ACC112 (cell line): ENCODE results near the gene ANKRD11.
"Not testable (repeated sequence)": the region's sequence is repeated elsewhere in the genome, so short reads cannot be mapped to it uniquely, and the experiment has no call there.

Experiments
- H2AFZ ChIP-seq: fragments of 200-600 bp; sonication (generic); one replicate; pipeline ENCODE4 v1.6.0; 2017; ENCODE audit warnings: antibody characterized with exemption, low read length; ENCODE audit not compliant: unreplicated experiment
- H3K27ac ChIP-seq: fragments of 200-600 bp; sonication (generic); 2 replicates; pipeline ENCODE4 v1.5.1; 2014; ENCODE audit warnings: low read depth, mild to moderate bottlenecking, antibody characterized with exemption, low read length, moderate library complexity
- H3K27me3 ChIP-seq: fragments of 200-600 bp; sonication (generic); 2 replicates; pipeline ENCODE4 v1.6.1; 2014; ENCODE audit warnings: mild to moderate bottlenecking, antibody characterized with exemption, low read length, moderate library complexity, mixed read lengths; ENCODE audit not compliant: insufficient read depth
- H3K36me3 ChIP-seq: fragments of 200-600 bp; sonication (generic); 2 replicates; pipeline ENCODE4 v1.6.1; 2016; ENCODE audit warnings: mild to moderate bottlenecking, antibody characterized with exemption, low read length, moderate library complexity, mixed read lengths; ENCODE audit not compliant: insufficient read depth
- H3K4me1 ChIP-seq: fragments of 200-600 bp; sonication (generic); one replicate; pipeline ENCODE4 v1.6.1; 2016; ENCODE audit warnings: low read length, mixed read lengths; ENCODE audit not compliant: insufficient read depth, unreplicated experiment, control insufficient read depth
- H3K4me3 ChIP-seq: fragments of 200-600 bp; sonication (generic); 2 replicates; pipeline ENCODE4 v1.5.1; 2014; ENCODE audit warnings: mild to moderate bottlenecking, low read depth, low read length
- H3K79me2 ChIP-seq: fragments of 200-600 bp; sonication (generic); one replicate; pipeline ENCODE4 v1.6.0; 2016; ENCODE audit warnings: low read length; ENCODE audit not compliant: control insufficient read depth, unreplicated experiment, insufficient read depth

Gene ANKRD11

GRCh38 chr16:89442990-89443726 lies 47.2 kb downstream of the ANKRD11 start:
- peaks cover 36% of the 10 kb centered on the region for H3K4me1 ChIP-seq
- no peaks in the 10 kb centered on the region for H3K36me3 ChIP-seq
- peak overlapping the region; percentile 92 for H3K27ac ChIP-seq
- H3K27me3 ChIP-seq, result no peaks in the 10 kb centered on the region
- H2AFZ ChIP-seq, result no peak overlapping the region
- H3K79me2 ChIP-seq, result peaks cover 96% of the 10 kb centered on the region
- H3K4me3 ChIP-seq, result peak overlapping the region; percentile 57; the same call in 1 of the 2 replicates

DNA sequence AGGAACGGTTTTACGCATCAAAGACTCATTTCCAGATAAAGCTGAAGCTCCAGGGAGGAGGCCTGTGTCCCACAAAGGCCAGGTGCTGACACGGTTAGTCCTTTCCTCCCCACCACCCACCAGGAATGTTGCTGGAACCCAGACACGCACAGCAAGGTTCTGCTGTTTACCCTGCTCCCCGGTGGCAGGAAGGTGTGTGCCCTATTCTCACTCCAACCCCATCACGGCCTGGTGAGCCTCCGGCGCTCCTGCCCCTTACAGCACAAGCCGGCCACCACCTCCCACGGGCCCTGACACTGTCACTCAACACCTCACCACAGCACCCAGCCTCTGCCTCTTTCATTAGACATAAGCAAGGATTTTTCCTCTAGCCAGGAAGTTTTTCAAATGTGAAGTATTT lies 47.8 kb downstream of the ANKRD11 start:
- peaks cover 36% of the 10 kb centered on the region for H3K4me1 ChIP-seq
- peak overlapping the region; percentile 57 for H3K4me3 ChIP-seq

DNA sequence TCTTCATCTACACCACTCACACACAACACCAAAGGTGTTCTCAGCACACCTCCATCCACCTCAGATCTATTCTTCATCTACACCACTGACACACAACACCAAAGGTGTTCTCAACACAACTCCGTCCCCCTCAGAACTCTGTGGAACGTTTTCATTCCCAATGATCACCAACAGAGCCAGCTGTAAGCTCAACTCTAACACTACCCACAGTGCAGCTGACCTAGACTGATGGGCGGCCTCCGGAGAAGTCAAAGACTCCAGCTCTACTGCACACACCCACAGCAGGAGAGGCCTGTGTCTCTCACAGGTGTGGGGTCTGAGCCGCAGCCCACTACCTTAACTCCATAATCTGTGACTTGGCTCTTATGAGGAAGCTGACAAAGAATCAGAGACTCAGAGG lies 50.7 kb downstream of the ANKRD11 start:
- H3K27me3 ChIP-seq, result no peaks in the 10 kb centered on the region
- no peak overlapping the region for H3K27ac ChIP-seq
- H2AFZ ChIP-seq, result no peak overlapping the region
- H3K36me3 ChIP-seq, result peaks cover 21% of the 10 kb centered on the region; the same call in 1 of the 2 replicates
- H3K4me1 ChIP-seq, result peaks cover 28% of the 10 kb centered on the region
- H3K79me2 ChIP-seq, result peaks cover 97% of the 10 kb centered on the region
- H3K4me3 ChIP-seq, result no peak overlapping the region

More for the DNA sequence above, 47.8 kb downstream of the ANKRD11 start:
- H3K79me2 ChIP-seq, result peaks cover 96% of the 10 kb centered on the region
- H3K27me3 ChIP-seq, result no peaks in the 10 kb centered on the region
- H3K36me3 ChIP-seq, result no peaks in the 10 kb centered on the region
- H3K27ac ChIP-seq, result peak overlapping the region; percentile 92
- H2AFZ ChIP-seq, result no peak overlapping the region

GRCh38 chr16:89437991-89438390 lies 52.4 kb downstream of the ANKRD11 start:
- Histone ChIP-seq H3K4me3 (no peak overlapping the region), H3K27ac (no peak overlapping the region), H3K36me3 (peaks cover 25% of the 10 kb centered on the region; the same call in 1 of the 2 replicates)

DNA sequence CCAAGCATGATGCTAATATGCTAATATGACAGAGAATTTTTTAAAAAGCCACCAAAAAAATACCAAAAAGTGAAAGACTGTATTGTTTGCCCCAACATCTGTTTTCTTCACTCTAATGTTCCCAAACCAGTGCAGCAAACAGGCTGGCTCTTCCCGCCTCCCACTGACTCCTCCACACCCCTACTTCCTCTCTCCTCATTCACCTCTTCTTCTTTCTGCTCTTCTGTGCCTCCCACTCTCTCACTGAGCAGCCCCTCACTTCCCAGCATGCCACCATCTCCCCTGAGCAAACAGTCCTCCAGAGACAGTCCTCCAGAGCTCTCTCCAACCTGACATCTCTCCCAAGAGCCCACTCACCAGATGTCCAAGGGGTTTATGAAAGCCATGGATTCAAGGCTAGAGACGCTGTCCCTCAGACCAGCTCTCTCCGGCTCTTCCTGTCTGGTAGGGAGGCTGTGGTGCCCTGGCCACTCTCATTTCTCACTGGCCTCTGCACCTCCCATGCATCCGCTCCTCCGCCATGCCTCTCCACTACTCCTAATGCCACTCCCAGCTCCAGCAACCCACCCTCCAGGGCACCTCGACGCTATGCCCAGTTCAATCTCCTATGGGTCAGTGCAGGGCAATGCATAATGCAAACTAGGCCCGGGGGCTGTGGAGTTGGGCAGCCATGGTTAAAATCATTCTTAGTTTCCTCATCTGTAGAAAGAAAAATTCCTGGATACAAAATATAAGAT lies 52.9 kb downstream of the ANKRD11 start:
- Histone ChIP-seq H3K36me3 (peaks cover 25% of the 10 kb centered on the region; the same call in 1 of the 2 replicates), H3K4me1 (peaks cover 8% of the 10 kb centered on the region), H3K79me2 (peaks cover 98% of the 10 kb centered on the region), H3K27ac (no peak overlapping the region), H3K27me3 (no peaks in the 10 kb centered on the region), H3K4me3 (no peak overlapping the region), H2AFZ (no peak overlapping the region)

More at GRCh38 chr16:89437991-89438390, 52.4 kb downstream of the ANKRD11 start:
- H3K27me3 ChIP-seq, result no peaks in the 10 kb centered on the region
- peaks cover 12% of the 10 kb centered on the region for H3K4me1 ChIP-seq
- peaks cover 97% of the 10 kb centered on the region for H3K79me2 ChIP-seq
- no peak overlapping the region for H2AFZ ChIP-seq

- H2AFZ ChIP-seq, result no peak overlapping the region
- H3K27ac ChIP-seq, result no peak overlapping the region
- peaks cover 25% of the 10 kb centered on the region; the same call in 1 of the 2 replicates for H3K36me3 ChIP-seq
- peaks cover 6% of the 10 kb centered on the region for H3K4me1 ChIP-seq
- H3K27me3 ChIP-seq, result no peaks in the 10 kb centered on the region
- no peak overlapping the region for H3K4me3 ChIP-seq
- H3K79me2 ChIP-seq, result peaks cover 100% of the 10 kb centered on the region
Measured at GRCh38 chr16:89436366-89436765, 54.0 kb downstream of the ANKRD11 start.

DNA sequence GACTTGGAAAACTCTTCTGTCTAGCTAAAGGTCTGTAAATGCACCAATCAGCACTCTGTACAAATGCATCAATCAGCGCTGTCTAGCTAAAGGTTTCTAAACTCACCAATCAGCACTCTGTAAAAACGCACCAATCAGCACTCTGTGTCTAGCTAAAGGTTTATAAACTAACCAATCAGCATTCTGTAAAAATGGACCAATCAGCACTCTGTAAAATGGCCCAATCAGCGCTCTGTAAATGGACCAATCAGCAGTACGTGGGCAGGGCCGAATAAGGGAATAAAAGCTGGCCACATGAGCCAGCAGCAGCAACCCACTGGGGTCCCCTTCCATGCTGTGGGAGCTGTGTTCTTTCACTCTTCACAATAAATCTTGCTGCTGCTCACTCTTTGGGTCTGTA lies 55.3 kb downstream of the ANKRD11 start:
- Histone ChIP-seq H3K79me2 (peaks cover 98% of the 10 kb centered on the region), H3K36me3 (peaks cover 25% of the 10 kb centered on the region; the same call in 1 of the 2 replicates), H3K4me1 (peaks cover 11% of the 10 kb centered on the region)
- H3K27me3 ChIP-seq, H3K4me3 ChIP-seq, H3K27ac ChIP-seq, H2AFZ ChIP-seq: not testable (repeated sequence)

DNA sequence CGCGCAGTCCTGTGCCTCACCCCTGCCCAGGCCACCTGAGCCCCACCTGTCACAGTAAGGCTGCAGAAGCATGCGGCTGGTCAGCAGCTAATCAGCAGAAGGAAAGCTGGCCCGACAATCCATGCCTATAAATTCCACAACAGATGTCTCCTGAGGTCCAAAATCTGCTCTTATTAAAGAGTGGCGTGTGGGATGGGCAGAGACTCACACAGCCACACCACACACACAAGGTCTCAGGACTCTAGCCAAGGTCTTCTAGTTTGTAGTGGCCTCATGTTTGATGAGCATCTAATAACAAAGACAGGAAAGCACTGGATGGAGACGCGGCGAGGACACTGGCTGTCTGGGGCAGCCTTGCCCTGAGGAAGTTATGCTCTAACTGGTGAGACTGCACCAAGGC lies 55.9 kb downstream of the ANKRD11 start:
- H3K27me3 ChIP-seq, result no peaks in the 10 kb centered on the region
- no peak overlapping the region for H2AFZ ChIP-seq
- H3K27ac ChIP-seq, result no peak overlapping the region
- peaks cover 92% of the 10 kb centered on the region for H3K79me2 ChIP-seq
- peaks cover 25% of the 10 kb centered on the region; the same call in 1 of the 2 replicates for H3K36me3 ChIP-seq
- peaks cover 11% of the 10 kb centered on the region for H3K4me1 ChIP-seq
- no peak overlapping the region for H3K4me3 ChIP-seq

DNA sequence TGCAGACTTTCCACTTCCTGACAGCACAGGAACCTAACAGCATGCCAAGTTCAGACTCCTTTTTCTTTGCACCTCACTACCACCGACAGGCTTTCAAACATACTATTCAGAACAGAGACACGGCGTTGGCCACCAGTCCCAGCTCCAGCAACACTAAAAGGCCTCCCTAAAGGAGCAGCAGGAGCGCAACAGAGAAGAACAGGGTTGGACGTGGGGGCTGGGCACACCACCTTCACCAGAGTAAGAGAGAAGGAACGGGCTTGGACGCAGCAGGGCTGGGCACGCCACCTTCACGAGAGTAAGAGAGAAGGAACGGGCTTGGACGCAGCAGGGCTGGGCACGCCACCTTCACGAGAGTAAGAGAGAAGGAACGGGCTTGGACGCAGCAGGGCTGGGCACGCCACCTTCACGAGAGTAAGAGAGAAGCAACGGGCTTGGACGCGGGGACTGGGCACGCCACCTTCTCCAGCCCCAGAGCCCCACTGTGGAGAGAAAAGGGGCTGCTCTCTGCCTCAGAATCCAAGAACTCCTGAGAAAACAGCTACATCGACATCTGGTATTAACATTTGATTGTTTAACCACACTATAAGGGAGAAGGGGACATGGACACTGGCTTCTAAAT lies 56.9 kb downstream of the ANKRD11 start:
- not testable (repeated sequence) for H3K27ac ChIP-seq, H3K27me3 ChIP-seq, H2AFZ ChIP-seq, H3K4me3 ChIP-seq
- peaks cover 11% of the 10 kb centered on the region for H3K4me1 ChIP-seq
- H3K36me3 ChIP-seq, result peaks cover 25% of the 10 kb centered on the region; the same call in 1 of the 2 replicates
- H3K79me2 ChIP-seq, result peaks cover 87% of the 10 kb centered on the region

GRCh38 chr16:89431630-89432029 lies 58.7 kb downstream of the ANKRD11 start:
- Histone ChIP-seq H3K4me3 (no peak overlapping the region), H3K79me2 (peaks cover 85% of the 10 kb centered on the region), H3K27me3 (no peaks in the 10 kb centered on the region), H3K27ac (peak overlapping the region; percentile 12; the same call in 1 of the 2 replicates), H3K4me1 (peaks cover 15% of the 10 kb centered on the region), H3K36me3 (peaks cover 22% of the 10 kb centered on the region; the same call in 1 of the 2 replicates), H2AFZ (no peak overlapping the region)
